Neuronal stem cell (in vitro differentiated cells): ENCODE results near the gene ACTR3.
A peak's percentile ranks its signal among the peaks of the same experiment; 100 is the strongest.

Experiments used
- DNase-seq: peaks from one replicate; pipeline ENCODE4 v3.0.0-alpha.2; 2013; ENCODE audit warnings: low spot score
- H2AFZ ChIP-seq: one replicate; pipeline ENCODE4 v1.6.1; 2013; ENCODE audit warnings: mild to moderate bottlenecking, low read length, inconsistent platforms
- H2AK5ac ChIP-seq: 2 replicates; pipeline ENCODE4 v1.6.1; 2013; ENCODE audit warnings: low read depth, mild to moderate bottlenecking, inconsistent platforms, low read length, moderate library complexity, mixed read lengths
- H2BK120ac ChIP-seq: 2 replicates; pipeline ENCODE4 v1.6.1; 2013; ENCODE audit warnings: low read depth, mild to moderate bottlenecking, inconsistent platforms, low read length, moderate library complexity, mixed read lengths
- H2BK12ac ChIP-seq: one replicate; pipeline ENCODE4 v1.6.1; 2013; ENCODE audit warnings: low read length, inconsistent platforms
- H2BK15ac ChIP-seq: 2 replicates; pipeline ENCODE4 v1.6.1; 2013; ENCODE audit warnings: mild to moderate bottlenecking, low read length, inconsistent platforms, mixed read lengths
- H2BK5ac ChIP-seq: one replicate; pipeline ENCODE4 v1.6.1; 2013; ENCODE audit warnings: inconsistent platforms, mild to moderate bottlenecking, low read length, moderate library complexity
- H3K14ac ChIP-seq: one replicate; pipeline ENCODE4 v1.6.1; 2013; ENCODE audit warnings: low read length, inconsistent platforms
- H3K18ac ChIP-seq: 2 replicates; pipeline ENCODE4 v1.6.1; 2013; ENCODE audit warnings: low read length, inconsistent platforms
- H3K23ac ChIP-seq: 2 replicates; pipeline ENCODE4 v1.6.1; 2013; ENCODE audit warnings: low read depth, mild to moderate bottlenecking, mixed read lengths, low read length, inconsistent platforms; ENCODE audit not compliant: poor library complexity
- H3K27ac ChIP-seq: replicated peaks from 3 replicates; pipeline ENCODE4 v1.5.1; 2013; ENCODE audit warnings: low read length, inconsistent platforms
- H3K27me3 ChIP-seq, 3 experiments: 2 replicates each; pipeline ENCODE4 v1.6.1; 2013; ENCODE audit warnings: low read length in 3 of 3, mild to moderate bottlenecking in 2 of 3, inconsistent platforms in 1 of 3, low read depth in 1 of 3, mixed read lengths in 1 of 3, moderate library complexity in 1 of 3; ENCODE audit not compliant: control insufficient read depth in 3 of 3, insufficient read depth in 3 of 3
- H3K36me3 ChIP-seq, 2 donors: replicated peaks in 1 of 2; 2 replicates each; pipeline ENCODE4 v1.6.1; 2013; ENCODE audit warnings: low read length in 2 of 2; ENCODE audit not compliant: control insufficient read depth in 2 of 2, insufficient read depth in 2 of 2
- H3K4ac ChIP-seq: 2 replicates; pipeline ENCODE4 v1.6.1; 2013; ENCODE audit warnings: inconsistent platforms, mild to moderate bottlenecking, low read length, moderate library complexity
- H3K4me1 ChIP-seq, 2 donors: 1 replicate in 1 of 2; 2 replicates in 1 of 2; pipeline ENCODE4 v1.6.1; 2013; ENCODE audit warnings: low read length in 2 of 2, low read depth in 1 of 2; ENCODE audit not compliant: control insufficient read depth in 2 of 2, insufficient read depth in 1 of 2
- H3K4me2 ChIP-seq: one replicate; pipeline ENCODE4 v1.6.1; 2013; ENCODE audit warnings: mild to moderate bottlenecking, low read length, inconsistent platforms; ENCODE audit not compliant: insufficient read depth, poor library complexity, severe bottlenecking
- H3K4me3 ChIP-seq, 2 donors: 2 replicates each; pipeline ENCODE4 v1.5.1; 2013; ENCODE audit warnings: low read length in 2 of 2, mild to moderate bottlenecking in 2 of 2, inconsistent platforms in 1 of 2, moderate library complexity in 1 of 2
- H3K79me1 ChIP-seq: one replicate; pipeline ENCODE4 v1.6.1; 2013; ENCODE audit warnings: low read depth, mild to moderate bottlenecking, inconsistent platforms, low read length, moderate library complexity
- H3K9ac ChIP-seq: one replicate; pipeline ENCODE4 v1.6.1; 2013; ENCODE audit warnings: mild to moderate bottlenecking, low read depth, low read length, inconsistent platforms; ENCODE audit not compliant: poor library complexity
- H3K9me3 ChIP-seq, 2 donors: replicated peaks in 1 of 2; 2 replicates each; pipeline versions ENCODE3 to v1.6.1; 2013; ENCODE audit warnings: low read length in 2 of 2, mild to moderate bottlenecking in 2 of 2, inconsistent platforms in 1 of 2, low read depth in 1 of 2, mixed read lengths in 1 of 2, moderate library complexity in 1 of 2; ENCODE audit not compliant: control insufficient read depth in 2 of 2, insufficient read depth in 1 of 2
- H4K8ac ChIP-seq: one replicate; pipeline ENCODE4 v1.6.1; 2013; ENCODE audit warnings: low read depth, mild to moderate bottlenecking, inconsistent platforms, low read length, moderate library complexity
- H4K91ac ChIP-seq: one replicate; pipeline ENCODE4 v1.6.1; 2013; ENCODE audit warnings: low read length, low read depth, mild to moderate bottlenecking, inconsistent platforms; ENCODE audit not compliant: poor library complexity
- WGBS, 2 donors: extraction: QIAGEN DNeasy Blood & Tissue Kit; methylation state at CpG; one replicate each; pipeline ENCODE4 v1.1.7; 2013; ENCODE audit warnings: missing lambda C conversion rate in 2 of 2, mixed read lengths in 1 of 2; ENCODE audit not compliant: insufficient read length in 2 of 2, insufficient replicate concordance in 1 of 2; ENCODE audit errors: extremely low coverage in 2 of 2; 5-methylcytosine and 5-hydroxymethylcytosine counted together

The ACTR3 gene

DNA sequence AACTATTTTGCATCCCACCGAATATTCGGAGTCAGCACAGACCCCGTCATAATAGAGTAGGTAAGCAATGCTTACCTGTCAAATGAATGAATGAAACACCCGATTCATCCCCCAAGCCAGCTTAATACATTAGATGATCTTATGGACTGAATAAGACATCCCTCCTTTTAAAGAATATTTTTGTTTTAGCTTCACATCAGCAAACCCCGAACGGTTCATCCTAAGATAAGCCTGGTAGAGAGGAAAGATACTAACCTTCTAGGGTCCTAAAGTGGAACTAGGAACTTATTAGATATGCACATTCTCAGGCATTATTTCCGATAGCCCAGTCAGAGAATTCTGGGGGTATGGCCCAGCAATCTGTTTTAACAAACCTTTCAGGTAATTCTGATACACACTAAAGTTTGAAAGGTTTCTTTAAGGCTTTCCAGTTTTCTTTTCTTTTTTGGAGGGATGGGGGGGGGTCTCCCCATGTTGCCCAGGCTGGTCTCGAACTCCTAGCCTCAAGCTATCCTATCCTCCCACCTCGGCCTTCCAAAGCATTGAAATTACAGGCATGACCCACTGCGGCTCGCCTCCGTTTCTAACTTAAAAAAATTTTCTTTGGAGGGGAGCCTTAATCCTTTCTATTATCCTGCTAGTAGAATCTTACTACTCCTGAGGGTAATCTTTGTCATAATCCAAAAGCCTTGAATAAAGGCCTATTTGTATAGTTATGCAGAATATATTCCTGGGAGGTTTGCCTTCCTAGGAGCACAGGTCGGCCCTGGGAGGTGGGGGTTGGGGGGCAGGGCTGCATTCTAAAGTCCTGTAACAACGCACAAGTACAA lies 1.0 kb upstream of the ACTR3 start:
- Histone ChIP-seq H3K4me1 (peaks cover 2 to 4% of the 10 kb centered on the region in 2 donors), H2BK5ac (no peak overlapping the region), H3K9ac (no peak overlapping the region), H3K18ac (peak overlapping the region; percentile 50), H2AFZ (peak overlapping the region; percentile 68), H3K27me3 (no peaks in the 10 kb centered on the region), H4K91ac (no peak overlapping the region), H2BK15ac (no peak overlapping the region), H3K14ac (no peak overlapping the region), H2BK120ac (no peak overlapping the region), H4K8ac (no peak overlapping the region), H3K36me3 (peaks cover 0 to 15% of the 10 kb centered on the region in 2 donors), H2BK12ac (no peak overlapping the region), H3K27ac (peak overlapping the region; percentile 96), H3K4ac (no peak overlapping the region), H3K9me3 (no peaks in the 10 kb centered on the region), H2AK5ac (no peak overlapping the region), H3K4me3 (peak overlapping the region; percentile 60 to 80), H3K23ac (no peak overlapping the region), H3K79me1 (peaks cover 2% of the 10 kb centered on the region), H3K4me2 (peak overlapping the region; percentile 38)
- no peak for DNase-seq
- WGBS, 2 donors = no CpG with 5 or more reads among the region's 14 CpGs

DNA sequence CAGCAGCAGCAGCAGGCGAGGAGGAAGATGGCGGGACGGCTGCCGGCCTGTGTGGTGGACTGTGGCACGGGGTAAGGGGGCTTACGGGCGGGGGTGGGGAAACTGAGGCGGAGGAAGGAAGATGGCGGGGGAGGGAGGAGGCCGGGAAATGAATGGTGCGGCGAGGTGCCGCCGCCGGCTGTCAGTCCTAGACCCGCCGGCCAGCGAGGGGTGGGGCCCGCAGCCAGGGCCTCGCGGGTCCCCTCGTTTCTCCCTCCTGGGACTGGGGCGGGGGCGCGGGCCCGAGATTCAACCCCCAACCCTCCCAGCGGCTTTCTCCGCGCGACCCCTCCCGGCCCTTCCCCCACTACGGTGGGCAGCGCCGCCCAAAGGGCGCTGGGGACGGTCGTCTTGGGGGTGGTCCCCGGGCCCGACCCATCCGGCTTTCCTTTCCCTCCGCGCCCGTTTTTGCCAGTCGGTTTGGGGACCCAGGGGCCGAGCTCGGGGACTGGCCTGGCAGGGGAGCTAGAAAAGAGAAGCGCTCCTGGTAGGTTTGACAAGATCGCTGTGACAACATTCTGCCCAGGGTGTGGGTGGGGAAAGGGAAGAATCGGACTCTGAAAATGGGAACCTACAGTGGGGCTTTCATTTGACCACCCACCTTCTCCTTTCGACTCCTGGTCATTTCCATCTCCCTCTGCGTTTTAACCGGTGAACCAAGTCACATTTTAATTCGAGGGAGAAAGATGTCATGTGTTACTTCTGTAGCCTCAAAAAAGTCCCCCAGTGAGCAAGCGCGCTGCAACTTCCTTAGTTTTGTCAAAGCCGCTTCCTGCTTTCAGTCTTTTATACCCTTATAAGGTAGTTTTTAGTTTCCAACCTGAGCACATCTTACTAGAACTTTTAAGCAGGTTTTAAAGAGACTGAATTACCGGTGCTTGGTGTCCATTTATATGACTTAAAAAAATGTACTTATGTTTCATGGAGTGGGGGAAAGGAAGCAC lies 655 bp downstream of the ACTR3 start:
- peak overlapping the region; percentile 90 for H3K23ac ChIP-seq
- H3K9ac ChIP-seq = peak overlapping the region; percentile 100
- H3K18ac ChIP-seq = peak overlapping the region; percentile 100
- H2AFZ ChIP-seq = peak overlapping the region; percentile 94
- peak overlapping the region; percentile 99 for H4K91ac ChIP-seq
- H4K8ac ChIP-seq = peak overlapping the region; percentile 95
- peaks cover 2 to 12% of the 10 kb centered on the region in 2 donors for H3K4me1 ChIP-seq
- H3K36me3 ChIP-seq = peaks cover 0 to 29% of the 10 kb centered on the region in 2 donors
- WGBS, 2 donors = no CpG with 5 or more reads among the region's 57 CpGs
- H2BK15ac ChIP-seq = peak overlapping the region; percentile 44
- DNase-seq = peak; percentile 61
- H3K27ac ChIP-seq = peak overlapping the region; percentile 98
- peak overlapping the region; percentile 61 for H3K4ac ChIP-seq
- H2BK120ac ChIP-seq = peak overlapping the region; percentile 99
- H3K79me1 ChIP-seq = peaks cover 2% of the 10 kb centered on the region
- H3K4me3 ChIP-seq = peak overlapping the region; percentile 92 to 95
- peak overlapping the region; percentile 95 for H3K14ac ChIP-seq
- H3K27me3 ChIP-seq = no peaks in the 10 kb centered on the region
- H3K4me2 ChIP-seq = peak overlapping the region; percentile 68
- H2BK5ac ChIP-seq = peak overlapping the region; percentile 99
- peak overlapping the region; percentile 72 for H2AK5ac ChIP-seq
- peak overlapping the region; percentile 64 for H2BK12ac ChIP-seq
- no peaks in the 10 kb centered on the region for H3K9me3 ChIP-seq

DNA sequence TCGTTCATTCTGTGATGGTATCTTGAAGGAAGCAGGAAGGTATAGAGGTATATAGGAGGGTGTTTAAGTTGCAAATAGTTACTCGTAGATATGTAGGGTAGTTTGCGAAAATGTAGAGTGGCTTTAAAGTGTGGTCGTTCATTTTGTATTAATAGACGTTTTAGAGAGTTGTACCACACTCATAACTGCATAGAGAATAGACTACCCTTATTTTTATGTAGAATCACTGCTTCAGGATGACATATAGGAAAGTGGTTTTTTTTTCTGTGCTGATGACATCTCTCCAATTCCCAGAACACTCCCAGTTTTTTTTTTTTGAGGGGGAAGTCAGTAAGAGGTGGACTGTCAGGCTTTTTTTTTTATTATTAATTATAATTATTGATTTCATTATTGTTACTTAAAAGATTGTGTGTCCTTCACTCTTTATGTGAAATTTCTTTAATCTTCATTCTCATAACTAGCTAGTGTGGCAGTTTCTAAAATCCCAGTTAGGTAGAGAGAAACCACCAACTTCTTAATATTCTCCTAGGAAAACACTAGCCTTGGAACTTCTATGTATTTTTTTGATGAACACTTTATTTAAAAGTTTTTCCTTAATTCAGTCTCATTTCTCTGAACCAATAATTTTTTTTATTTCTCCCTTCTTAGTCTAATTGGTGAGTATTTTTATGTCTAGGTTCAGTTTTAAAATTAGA lies 1.5 kb downstream of the ACTR3 start:
- 100% methylated on average over 1 of the region's 5 CpGs; no CpG with 5 or more reads in 1 of the 2 donors for whole genome bisulfite sequencing, 2 donors
- Histone ChIP-seq H3K4me1 (peaks cover 2 to 15% of the 10 kb centered on the region in 2 donors), H3K9me3 (no peaks in the 10 kb centered on the region), H2BK12ac (no peak overlapping the region), H3K4ac (no peak overlapping the region), H3K36me3 (peaks cover 0 to 33% of the 10 kb centered on the region in 2 donors), H3K4me3 (peak overlapping the region; percentile 92 to 95), H3K14ac (no peak overlapping the region), H4K8ac (no peak overlapping the region), H2AFZ (no peak overlapping the region), H3K23ac (no peak overlapping the region), H3K9ac (no peak overlapping the region), H3K27ac (no peak overlapping the region), H2BK5ac (no peak overlapping the region), H3K18ac (no peak overlapping the region), H2BK15ac (no peak overlapping the region), H2AK5ac (no peak overlapping the region), H4K91ac (no peak overlapping the region), H3K79me1 (peaks cover 2% of the 10 kb centered on the region), H2BK120ac (no peak overlapping the region), H3K4me2 (peak overlapping the region; percentile 38), H3K27me3 (no peaks in the 10 kb centered on the region)
- DNase-seq = no peak
